Pancreas (tissue), 10 donors: ENCODE measurements around the gene HPN. TPM values are rescaled to one million over a fixed set of nuclear protein-coding genes. Genes with fewer than 3 reads are reported as not detected.

Source experiments
- ATAC-seq, 4 donors: fragments of 200-7000 bp; cut with Tn5 transposase; one replicate each; pipeline versions ENCODE4 v1.8.0 to v1.9.1; 2020; ENCODE audit warnings: mild to moderate bottlenecking in 4 of 4, moderate library complexity in 4 of 4
- DNase-seq, 6 donors: peaks; one replicate each; pipeline ENCODE4 v3.0.0-alpha.2; 2020
- FAIRE-seq: peaks from 2 replicates; lab custom pipeline; 2012; peaks lifted over from hg19 to GRCh38; lab: Jason Lieb, UNC
- H3K27ac ChIP-seq, 4 donors: fragments of 200-600 bp; sonication (generic); 1 replicate in 3 of 4; 2 replicates in 1 of 4; pipeline versions ENCODE4 v1.5.0 to v1.8.0; 2020
- H3K27me3 ChIP-seq, 4 donors: fragments of 200-600 bp; one replicate each; pipeline ENCODE4 v1.8.0; 2021
- H3K36me3 ChIP-seq, 3 donors: fragments of 200-600 bp; sonication (generic) in 1 of 3; one replicate each; pipeline versions ENCODE4 v1.5.0 to v1.8.0; 2020 to 2021
- H3K4me1 ChIP-seq, 3 donors: fragments of 200-600 bp; one replicate each; pipeline ENCODE4 v1.8.0; 2021
- H3K4me3 ChIP-seq, 4 donors: fragments of 200-600 bp; sonication (generic) in 2 of 4; one replicate each; pipeline versions ENCODE4 v1.5.0 to v1.8.0; 2020 to 2021
- H3K9me3 ChIP-seq, 4 donors: fragments of 200-600 bp; one replicate each; pipeline ENCODE4 v1.8.0; 2021
- CTCF ChIP-seq, 4 donors: fragments of 200-600 bp; sonication (generic) in 3 of 4; IDR thresholded peaks; one replicate each; pipeline versions ENCODE4 v1.5.0 to v1.8.0; 2021; ENCODE audit warnings: antibody characterized with exemption in 4 of 4
- WGBS, 2 donors: extraction: QIAGEN DNeasy Blood & Tissue Kit; methylation state at CpG; one replicate each; pipeline ENCODE4 v1.1.7; 2013; 5-methylcytosine and 5-hydroxymethylcytosine counted together
- intact Hi-C, 3 donors: fragments of 100-400 bp; cut with DNase I; formaldehyde crosslinking; loops; one replicate each; pipeline versions ENCODE4 v1.11.1 to v1.14.2; 2022
- polyA plus RNA-seq, 2 donors: library from polyadenylated mRNA; stranded (reverse); fragments of 200-250 nt; gene quantifications; one replicate each; pipeline ENCODE4 v1.2.3, GENCODE V29; 2013
- total RNA-seq, 6 donors: library from RNA; stranded (reverse); fragmentation: NEBNext Ultra II Directional in 4 of 6; extraction: Animal tissue kit (Norgen Biotek cat#: 25700) in 4 of 6; gene quantifications; one replicate each; pipeline versions ENCODE4 v1.2.1 to v1.2.4, GENCODE V29; 2021 to 2023
- donor health status: healthy with polysubstance abuse.
- donor health status: DM: no; HTN: no; CAD: no; lungs with moderate emphysema.
- donor health status: DM: no; HTN: no; CAD: no.
- donor health status: control.
- donor health status: control.
- donor health status: Bipolar disorder and iron deficiency.
- donor health status: DM: yes; HTN: yes; CAD: no.
- donor health status: DM: no; HTN: no; CAD: no.
- donor health status: DM: no; HTN: no; CAD: no.
- donor health status: DM: yes; HTN: yes; CAD: no.

HPN gene
- total and polyA plus RNA-seq, 8 donors, result 93.0 to 238 (median 124) TPM

GRCh38 chr19:35065574-35065973, 24.1 kb downstream of the HPN start:
- Histone ChIP-seq H3K4me1 (peaks cover 0 to 3% (median 0%) of the 10 kb centered on the region in 3 donors), H3K36me3 (no peaks in the 10 kb centered on the region), H3K27me3 (no peaks in the 10 kb centered on the region), H3K9me3 (no peaks in the 10 kb centered on the region), H3K27ac (no peak overlapping the region), H3K4me3 (no peak overlapping the region)
- FAIRE-seq (no peak), DNase-seq (peak in 2 of 6 donors; percentile 66 to 72), ATAC-seq (no peak)
- no peak for TF ChIP-seq CTCF (IDR thresholded peaks at IDR 0.05)
- intact Hi-C loops, result loop anchor here in 2 of 3 donors (5.0 to 10.0 kb wide), 2 partner anchors 67 to 69 kb away; partner anchors contain the start of genes FXYD1 (in 1 of the 2) and LGI4 (in 1 of the 2)
- 87 to 91% methylated on average over 10 of the region's 10 CpGs for WGBS, 2 donors

- H3K4me3 ChIP-seq, result no peak overlapping the region
- ATAC-seq (no peak), FAIRE-seq (no peak), DNase-seq (peak in 1 of 6 donors; percentile 73)
- no peak overlapping the region for H3K27ac ChIP-seq
- WGBS, 2 donors, result 92 to 93% methylated on average over 15 of the region's 15 CpGs
- H3K36me3 ChIP-seq, result no peaks in the 10 kb centered on the region
- peaks cover 0 to 3% (median 0%) of the 10 kb centered on the region in 3 donors for H3K4me1 ChIP-seq
- intact Hi-C loops, result loop anchor here in 2 of 3 donors (5.0 to 10.0 kb wide), 2 partner anchors 66 to 69 kb away; partner anchors contain the start of genes FXYD1 (in 1 of the 2) and LGI4 (in 1 of the 2)
- TF ChIP-seq CTCF (IDR thresholded peaks at IDR 0.05), result no peak
- no peaks in the 10 kb centered on the region for H3K27me3 ChIP-seq
- no peaks in the 10 kb centered on the region for H3K9me3 ChIP-seq
These were observed 24.6 kb downstream of the HPN start for GRCh38 chr19:35066121-35066520.

- DNase-seq (peak; percentile 74 to 98 (median 90)), ATAC-seq (peak; percentile 59 to 89 (median 84)), FAIRE-seq (no peak)
- no peaks in the 10 kb centered on the region for H3K27me3 ChIP-seq
- H3K27ac ChIP-seq, result no peak overlapping the region
- no peak overlapping the region for H3K4me3 ChIP-seq
- no peaks in the 10 kb centered on the region for H3K36me3 ChIP-seq
- WGBS, 2 donors, result 15 to 22% methylated on average over 14 of the region's 14 CpGs
- peaks cover 0 to 3% (median 0%) of the 10 kb centered on the region in 3 donors for H3K4me1 ChIP-seq
- TF ChIP-seq CTCF (IDR thresholded peaks at IDR 0.05), result peak; percentile 69 to 89 (median 87)
- intact Hi-C loops, result loop anchor here in 2 of 3 donors (5.0 to 10.0 kb wide), 2 partner anchors 65 to 68 kb away; partner anchors contain the start of genes FXYD1 (in 1 of the 2) and LGI4 (in 1 of the 2)
- H3K9me3 ChIP-seq, result no peaks in the 10 kb centered on the region
These were observed 25.4 kb downstream of the HPN start for GRCh38 chr19:35066691-35067563.

GRCh38 chr19:35068941-35069634, 27.6 kb downstream of the HPN start:
- Histone ChIP-seq H3K27ac (no peak overlapping the region), H3K4me3 (no peak overlapping the region), H3K9me3 (no peaks in the 10 kb centered on the region), H3K4me1 (no peaks in the 10 kb centered on the region), H3K36me3 (no peaks in the 10 kb centered on the region), H3K27me3 (no peaks in the 10 kb centered on the region)
- FAIRE-seq, result no peak
- no peak for DNase-seq
- no peak for ATAC-seq
- WGBS, 2 donors, result 81 to 83% methylated on average over 10 of the region's 10 CpGs
- intact Hi-C loops, result loop anchor here in 2 of 3 donors (5.0 to 10.0 kb wide), 2 partner anchors 63 to 66 kb away; partner anchors contain the start of genes FXYD1 (in 1 of the 2) and LGI4 (in 1 of the 2)
- TF ChIP-seq CTCF (IDR thresholded peaks at IDR 0.05), result no peak
